HEK293 (cell line): ENCODE data around the gene API5.

Experiments used
- CTCF ChIA-PET: fragments of 350-600 bp; formaldehyde crosslinking; extraction: SDS; loops from one replicate; lab custom pipeline; 2021; ENCODE audit warnings: antibody characterized with exemption; lab: Yijun Ruan, JAX
- POLR2A ChIA-PET: fragments of 300-600 bp; formaldehyde crosslinking; extraction: SDS; loops from one replicate; lab custom pipeline; 2020; ENCODE audit warnings: antibody characterized with exemption, inconsistent platforms; lab: Yijun Ruan, JAX
- H3K27ac ChIP-seq: fragments of 200-500 bp; sonication (Bioruptor generic); 2 replicates; pipeline ENCODE4 v1.5.1; 2014; ENCODE audit warnings: low read depth, low read length, control low read depth, inconsistent platforms; ENCODE audit errors: extremely low read depth
- H3K36me3 ChIP-seq, 2 experiments: fragments of 200-500 bp in 1 of 2; sonication (Bioruptor generic) in 1 of 2; 1 replicate in 1 of 2; 2 replicates in 1 of 2; pipeline ENCODE4 v1.5.1; 2014 to 2017; ENCODE audit warnings: inconsistent platforms in 2 of 2, low read length in 2 of 2; ENCODE audit not compliant: control insufficient read depth in 2 of 2, insufficient read depth in 1 of 2
- H3K4me1 ChIP-seq: fragments of 200-500 bp; sonication (Bioruptor generic); 2 replicates; pipeline ENCODE4 v1.5.1; 2014; ENCODE audit warnings: mild to moderate bottlenecking, low read length, inconsistent platforms; ENCODE audit not compliant: control insufficient read depth, insufficient read depth
- H3K4me3 ChIP-seq: 2 replicates; pipeline ENCODE4 v1.5.1; 2011; ENCODE audit warnings: low read depth, mild to moderate bottlenecking, control low read depth, low read length, moderate library complexity
- H3K9me3 ChIP-seq: fragments of 200-500 bp; sonication (Bioruptor generic); 2 replicates; pipeline ENCODE4 v1.5.1; 2014; ENCODE audit warnings: low read depth, low read length, inconsistent platforms; ENCODE audit not compliant: control insufficient read depth, insufficient read depth
- EGR2 ChIP-seq: fragments of 450-650 bp; formaldehyde crosslinking; IDR thresholded peaks from 2 replicates; pipeline ENCODE4 v1.5.1; 2016; ENCODE audit warnings: low read depth, missing biosample characterization, missing genetic modification characterization
- ELK4 ChIP-seq: IDR thresholded peaks from 2 replicates; pipeline ENCODE4 v1.6.1; 2011; ENCODE audit warnings: mild to moderate bottlenecking, low read depth, low read length, borderline replicate concordance
- GLI2 ChIP-seq: fragments of 450-650 bp; formaldehyde crosslinking; IDR thresholded peaks from 2 replicates; pipeline ENCODE4; 2017; ENCODE audit warnings: missing biosample characterization, missing genetic modification characterization, low read depth, borderline replicate concordance
- IKZF3 ChIP-seq: fragments of 450-650 bp; IDR thresholded peaks from 2 replicates; pipeline ENCODE4 v1.5.0; 2018; ENCODE audit warnings: missing biosample characterization, mild to moderate bottlenecking, missing genetic modification characterization, moderate library complexity
- PRDM6 ChIP-seq: fragments of 450-650 bp; formaldehyde crosslinking; IDR thresholded peaks from 2 replicates; pipeline ENCODE4 v1.5.1; 2017; ENCODE audit warnings: missing biosample characterization, missing genetic modification characterization
- REPIN1 ChIP-seq: fragments of 450-650 bp; formaldehyde crosslinking; IDR thresholded peaks from 2 replicates; pipeline ENCODE4 v1.5.1; 2017; ENCODE audit warnings: missing biosample characterization, missing genetic modification characterization, low read depth
- SP3 ChIP-seq: fragments of 450-650 bp; formaldehyde crosslinking; IDR thresholded peaks from 2 replicates; pipeline ENCODE4 v1.5.1; 2016; ENCODE audit warnings: missing biosample characterization, missing genetic modification characterization
- SP7 ChIP-seq: fragments of 450-650 bp; formaldehyde crosslinking; IDR thresholded peaks from 2 replicates; pipeline ENCODE4 v1.5.1; 2016; ENCODE audit warnings: missing biosample characterization, missing genetic modification characterization
- WT1 ChIP-seq: fragments of 450-650 bp; formaldehyde crosslinking; IDR thresholded peaks from 2 replicates; pipeline ENCODE4 v1.5.1; 2016; ENCODE audit warnings: missing biosample characterization, missing genetic modification characterization
- ZBTB8A ChIP-seq: fragments of 450-650 bp; formaldehyde crosslinking; IDR thresholded peaks from 2 replicates; pipeline ENCODE4 v1.5.1; 2016; ENCODE audit warnings: missing biosample characterization, missing genetic modification characterization
- ZEB2 ChIP-seq: fragments of 450-650 bp; formaldehyde crosslinking; IDR thresholded peaks from 2 replicates; pipeline ENCODE4 v1.5.1; 2016; ENCODE audit warnings: missing biosample characterization, missing genetic modification characterization
- ZFHX2 ChIP-seq: fragments of 450-650 bp; formaldehyde crosslinking; conservative IDR thresholded peaks from 2 replicates; pipeline ENCODE4 v1.5.1; 2016; ENCODE audit warnings: missing biosample characterization, missing genetic modification characterization
- ZFP3 ChIP-seq: fragments of 450-650 bp; formaldehyde crosslinking; IDR thresholded peaks from 2 replicates; pipeline ENCODE4 v1.5.1; 2016; ENCODE audit warnings: low read depth, missing biosample characterization, missing genetic modification characterization
- ZFP41 ChIP-seq: fragments of 450-650 bp; formaldehyde crosslinking; IDR thresholded peaks from 2 replicates; pipeline ENCODE4 v1.5.1; 2016; ENCODE audit warnings: missing biosample characterization, missing genetic modification characterization, borderline replicate concordance
- ZNF114 ChIP-seq: fragments of 450-650 bp; formaldehyde crosslinking; IDR thresholded peaks from 2 replicates; pipeline ENCODE4 v1.5.0; 2017; ENCODE audit warnings: missing biosample characterization, missing genetic modification characterization
- ZNF121 ChIP-seq: fragments of 450-650 bp; formaldehyde crosslinking; IDR thresholded peaks from 2 replicates; pipeline ENCODE4 v1.5.1; 2016; ENCODE audit warnings: missing biosample characterization, missing genetic modification characterization
- ZNF133 ChIP-seq: fragments of 450-650 bp; formaldehyde crosslinking; IDR thresholded peaks from 2 replicates; pipeline ENCODE4 v1.5.1; 2016; ENCODE audit warnings: missing biosample characterization, missing genetic modification characterization
- ZNF155 ChIP-seq: fragments of 450-650 bp; formaldehyde crosslinking; IDR thresholded peaks from 2 replicates; pipeline ENCODE4 v1.5.1; 2016; ENCODE audit warnings: missing biosample characterization, missing genetic modification characterization
- ZNF311 ChIP-seq: fragments of 450-650 bp; formaldehyde crosslinking; IDR thresholded peaks from 2 replicates; pipeline ENCODE4 v1.5.1; 2017; ENCODE audit warnings: missing biosample characterization, missing genetic modification characterization, borderline replicate concordance
- ZNF324 ChIP-seq: fragments of 450-650 bp; formaldehyde crosslinking; IDR thresholded peaks from 2 replicates; pipeline ENCODE4 v1.5.1; 2016; ENCODE audit warnings: missing biosample characterization, missing genetic modification characterization
- ZNF350 ChIP-seq: fragments of 450-650 bp; formaldehyde crosslinking; IDR thresholded peaks from 2 replicates; pipeline ENCODE4 v1.5.0; 2017; ENCODE audit warnings: missing biosample characterization, mild to moderate bottlenecking, missing genetic modification characterization
- ZNF416 ChIP-seq: fragments of 450-650 bp; formaldehyde crosslinking; IDR thresholded peaks from 2 replicates; pipeline ENCODE4 v1.5.1; 2016; ENCODE audit warnings: missing biosample characterization, missing genetic modification characterization
- ZNF48 ChIP-seq: fragments of 450-650 bp; formaldehyde crosslinking; IDR thresholded peaks from 2 replicates; pipeline ENCODE4 v1.5.1; 2016; ENCODE audit warnings: missing biosample characterization, missing genetic modification characterization
- ZNF501 ChIP-seq: fragments of 450-650 bp; formaldehyde crosslinking; IDR thresholded peaks from 2 replicates; pipeline ENCODE4 v1.5.1; 2016; ENCODE audit warnings: missing biosample characterization, missing genetic modification characterization
- ZNF514 ChIP-seq: fragments of 450-650 bp; formaldehyde crosslinking; IDR thresholded peaks from 2 replicates; pipeline ENCODE4 v1.5.1; 2016; ENCODE audit warnings: missing biosample characterization, missing genetic modification characterization
- ZNF529 ChIP-seq: fragments of 450-650 bp; formaldehyde crosslinking; IDR thresholded peaks from 2 replicates; pipeline ENCODE4 v1.5.1; 2017; ENCODE audit warnings: missing genetic modification characterization, missing biosample characterization; ENCODE audit not compliant: insufficient replicate concordance
- ZNF629 ChIP-seq: fragments of 450-650 bp; formaldehyde crosslinking; IDR thresholded peaks from 2 replicates; pipeline ENCODE4 v1.5.1; 2017; ENCODE audit warnings: missing biosample characterization, missing genetic modification characterization
- ZNF76 ChIP-seq: fragments of 450-650 bp; formaldehyde crosslinking; IDR thresholded peaks from 2 replicates; pipeline ENCODE4; 2016; ENCODE audit warnings: low read depth, missing biosample characterization, missing genetic modification characterization, borderline replicate concordance
- ZNF776 ChIP-seq: fragments of 450-650 bp; formaldehyde crosslinking; IDR thresholded peaks from 2 replicates; pipeline ENCODE4 v1.5.0; 2017; ENCODE audit warnings: missing biosample characterization, missing genetic modification characterization, borderline replicate concordance
- ZSCAN16 ChIP-seq: fragments of 450-650 bp; formaldehyde crosslinking; IDR thresholded peaks from 2 replicates; pipeline ENCODE4 v1.5.1; 2016; ENCODE audit warnings: missing biosample characterization, missing genetic modification characterization
- ZSCAN23 ChIP-seq: fragments of 450-650 bp; formaldehyde crosslinking; IDR thresholded peaks from 2 replicates; pipeline ENCODE4 v1.5.1; 2016; ENCODE audit warnings: missing biosample characterization, missing genetic modification characterization
- TF ChIP-seq, protein P1 (sequence below): fragments of 450-650 bp; formaldehyde crosslinking; IDR thresholded peaks from 2 replicates; pipeline ENCODE4 v1.5.1; 2016; ENCODE audit warnings: missing biosample characterization, missing genetic modification characterization, borderline replicate concordance
- TF ChIP-seq, protein P2 (sequence below): fragments of 450-650 bp; formaldehyde crosslinking; IDR thresholded peaks from 2 replicates; pipeline ENCODE4 v1.5.1; 2017; ENCODE audit warnings: missing biosample characterization, missing genetic modification characterization

Gene API5

GRCh38 chr11:43381802-43382201, 70.0 kb downstream of the API5 start:
- POLR2A ChIA-PET, result no interaction called here
- Histone ChIP-seq H3K4me3 (no peak overlapping the region), H3K36me3 (peaks cover 0 to 12% of the 10 kb centered on the region in 2 experiments; a peak in 2 of 3 replicates), H3K9me3 (no peaks in the 10 kb centered on the region), H3K27ac (no peak overlapping the region), H3K4me1 (no peaks in the 10 kb centered on the region)
- CTCF ChIA-PET, result interaction anchor here (1.0 kb wide), 1 partner anchor 20 kb away, joined by 3 read pairs; no protein-coding TSS in a partner anchor
- TF ChIP-seq PRDM6 (tag by site-specific recombination) (no peak), ZNF514 (tag by site-specific recombination) (no peak), EGR2 (tag by site-specific recombination) (no peak), ZNF416 (no peak), ZNF501 (tag by site-specific recombination) (no peak), ELK4 (no peak), ZNF121 (tag by site-specific recombination) (no peak), GLI2 (tag by site-specific recombination) (no peak), ZNF48 (tag by site-specific recombination) (no peak), ZSCAN23 (tag by site-specific recombination) (no peak), ZFHX2 (tag by site-specific recombination) (no peak), ZBTB8A (tag by site-specific recombination) (no peak), ZNF324 (tag by site-specific recombination) (no peak), ZNF76 (tag by site-specific recombination) (no peak), ZNF529 (tag by site-specific recombination) (no peak)

DNA sequence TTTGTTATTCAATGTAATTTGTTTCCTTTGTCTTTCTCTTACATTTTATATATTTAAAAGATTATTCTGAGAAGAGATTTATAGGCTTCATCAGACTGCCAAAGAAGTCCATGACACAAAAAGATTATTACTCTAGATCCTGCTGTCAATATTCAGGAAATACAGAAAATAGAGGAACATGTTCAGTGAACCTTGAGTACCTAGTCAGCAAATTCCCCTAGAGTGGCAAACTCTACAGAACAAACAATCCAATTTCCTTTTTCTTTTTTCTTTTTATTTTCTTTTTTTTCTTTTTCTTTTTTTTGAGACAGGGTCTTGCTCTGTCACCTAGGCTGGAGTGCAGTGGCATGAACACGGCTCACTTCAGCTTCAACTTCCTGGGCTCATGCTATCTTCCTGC, 70.8 kb downstream of the API5 start:
- Histone ChIP-seq H3K36me3 (peaks cover 0 to 16% of the 10 kb centered on the region in 2 experiments; a peak in 2 of 3 replicates), H3K27ac (no peak overlapping the region), H3K4me3 (no peak overlapping the region), H3K4me1 (no peaks in the 10 kb centered on the region), H3K9me3 (no peaks in the 10 kb centered on the region)
- ChIA-PET POLR2A (no interaction called here), CTCF (no interaction called here)
- TF ChIP-seq ZNF350 (tag by site-specific recombination), result no peak
- no peak for TF ChIP-seq ZNF155 (tag by site-specific recombination)
- TF ChIP-seq SP7 (tag by site-specific recombination), result no peak
- TF ChIP-seq IKZF3, result no peak
- TF ChIP-seq, protein P1, sequence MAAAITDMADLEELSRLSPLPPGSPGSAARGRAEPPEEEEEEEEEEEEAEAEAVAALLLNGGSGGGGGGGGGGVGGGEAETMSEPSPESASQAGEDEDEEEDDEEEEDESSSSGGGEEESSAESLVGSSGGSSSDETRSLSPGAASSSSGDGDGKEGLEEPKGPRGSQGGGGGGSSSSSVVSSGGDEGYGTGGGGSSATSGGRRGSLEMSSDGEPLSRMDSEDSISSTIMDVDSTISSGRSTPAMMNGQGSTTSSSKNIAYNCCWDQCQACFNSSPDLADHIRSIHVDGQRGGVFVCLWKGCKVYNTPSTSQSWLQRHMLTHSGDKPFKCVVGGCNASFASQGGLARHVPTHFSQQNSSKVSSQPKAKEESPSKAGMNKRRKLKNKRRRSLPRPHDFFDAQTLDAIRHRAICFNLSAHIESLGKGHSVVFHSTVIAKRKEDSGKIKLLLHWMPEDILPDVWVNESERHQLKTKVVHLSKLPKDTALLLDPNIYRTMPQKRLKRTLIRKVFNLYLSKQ, result no peak
- no peak for TF ChIP-seq ZNF114 (tag by site-specific recombination)
- TF ChIP-seq ZNF324 (tag by site-specific recombination), result no peak
- TF ChIP-seq ZNF133, result no peak
- no peak for TF ChIP-seq SP3 (tag by site-specific recombination)
- TF ChIP-seq, protein P2, sequence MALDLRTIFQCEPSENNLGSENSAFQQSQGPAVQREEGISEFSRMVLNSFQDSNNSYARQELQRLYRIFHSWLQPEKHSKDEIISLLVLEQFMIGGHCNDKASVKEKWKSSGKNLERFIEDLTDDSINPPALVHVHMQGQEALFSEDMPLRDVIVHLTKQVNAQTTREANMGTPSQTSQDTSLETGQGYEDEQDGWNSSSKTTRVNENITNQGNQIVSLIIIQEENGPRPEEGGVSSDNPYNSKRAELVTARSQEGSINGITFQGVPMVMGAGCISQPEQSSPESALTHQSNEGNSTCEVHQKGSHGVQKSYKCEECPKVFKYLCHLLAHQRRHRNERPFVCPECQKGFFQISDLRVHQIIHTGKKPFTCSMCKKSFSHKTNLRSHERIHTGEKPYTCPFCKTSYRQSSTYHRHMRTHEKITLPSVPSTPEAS (tag by site-specific recombination), result no peak
- TF ChIP-seq ZNF629 (tag by site-specific recombination), result no peak
- TF ChIP-seq REPIN1 (tag by site-specific recombination), result no peak
- no peak for TF ChIP-seq ZSCAN16 (tag by site-specific recombination)
- TF ChIP-seq ZFP41, result no peak
- no peak for TF ChIP-seq ZNF776
- no peak for TF ChIP-seq ZFP3 (tag by site-specific recombination)
- TF ChIP-seq ZEB2 (tag by site-specific recombination), result no peak
- no peak for TF ChIP-seq ZNF311 (tag by site-specific recombination)
- TF ChIP-seq WT1, result no peak
